HG03025 (cell line): ENCODE measurements around the gene IL1R2.

Source experiments
- ATAC-seq: cut with Tn5 transposase; IDR thresholded peaks from one replicate; pipeline ENCODE4 v1.9.1; 2021; ENCODE audit warnings: mild to moderate bottlenecking, moderate library complexity; ENCODE audit not compliant: unreplicated experiment, low FRiP score

IL1R2 gene

GRCh38 chr2:101972621-101973434, 18.9 kb upstream of the IL1R2 start:
- no peak for ATAC-seq

- no peak for ATAC-seq
Observed at GRCh38 chr2:101974663-101975062, 17.1 kb upstream of the IL1R2 start.

- ATAC-seq = no peak
Observed at GRCh38 chr2:101975171-101975870, 16.4 kb upstream of the IL1R2 start.

- no peak for ATAC-seq
Observed at GRCh38 chr2:101976891-101977290, 14.9 kb upstream of the IL1R2 start.

GRCh38 chr2:101980368-101980767, 11.4 kb upstream of the IL1R2 start:
- no peak for ATAC-seq

- no peak for ATAC-seq
Observed at GRCh38 chr2:101981066-101981465, 10.7 kb upstream of the IL1R2 start.

GRCh38 chr2:101981504-101981903, 10.3 kb upstream of the IL1R2 start:
- no peak for ATAC-seq

GRCh38 chr2:101982495-101983029, 9.2 kb upstream of the IL1R2 start:
- no peak for ATAC-seq

- no peak for ATAC-seq
Observed at GRCh38 chr2:101983486-101983885, 8.3 kb upstream of the IL1R2 start.

- no peak for ATAC-seq
Observed at GRCh38 chr2:101983928-101984327, 7.8 kb upstream of the IL1R2 start.

GRCh38 chr2:101984656-101985055, 7.1 kb upstream of the IL1R2 start:
- ATAC-seq = no peak

GRCh38 chr2:101985101-101985792, 6.5 kb upstream of the IL1R2 start:
- ATAC-seq = no peak

GRCh38 chr2:101985793-101986164, 6.0 kb upstream of the IL1R2 start:
- no peak for ATAC-seq

- ATAC-seq = no peak
Observed at GRCh38 chr2:101986376-101986775, 5.4 kb upstream of the IL1R2 start.

GRCh38 chr2:101986804-101987740, 4.7 kb upstream of the IL1R2 start:
- ATAC-seq = no peak

GRCh38 chr2:101987832-101988231, 3.9 kb upstream of the IL1R2 start:
- ATAC-seq = no peak

GRCh38 chr2:101988541-101988940, 3.2 kb upstream of the IL1R2 start:
- ATAC-seq = no peak

GRCh38 chr2:101989740-101990460, 1.9 kb upstream of the IL1R2 start:
- ATAC-seq = no peak

- no peak for ATAC-seq
Observed at GRCh38 chr2:101993772-101994171, 2.0 kb downstream of the IL1R2 start.
